Neural cell (in vitro differentiated cells): ENCODE measurements around the gene MAML3. TPM values are rescaled to one million over a fixed set of nuclear protein-coding genes. Genes with fewer than 3 reads are reported as not detected.

Experiments used
- H2AFZ ChIP-seq: fragments of 200-600, 300-800 bp; sonication (generic), shearing (Covaris generic); 2 replicates; pipeline ENCODE4 v1.6.0; 2014; ENCODE audit warnings: low read depth, mild to moderate bottlenecking, antibody characterized with exemption, low read length, moderate library complexity
- H3F3A ChIP-seq: fragments of 200-600 bp; shearing (Covaris generic); 2 replicates; pipeline ENCODE4 v1.6.1; 2016; ENCODE audit warnings: mild to moderate bottlenecking, moderate library complexity, mixed read lengths, antibody characterized with exemption, low read length; ENCODE audit not compliant: insufficient read depth, poor library complexity, severe bottlenecking
- H3K27ac ChIP-seq: fragments of 200-600, 300-800 bp; sonication (generic), shearing (Covaris generic); 2 replicates; pipeline ENCODE4 v1.5.1; 2014; ENCODE audit warnings: mild to moderate bottlenecking, low read length, moderate library complexity
- H3K27me3 ChIP-seq: fragments of 300-800, 200-600 bp; sonication (generic), shearing (Covaris generic); 2 replicates; pipeline ENCODE4 v1.6.0; 2014; ENCODE audit warnings: mild to moderate bottlenecking, low read depth, low read length, moderate library complexity; ENCODE audit not compliant: insufficient read depth
- H3K36me3 ChIP-seq: fragments of 300-800, 200-600 bp; sonication (generic), shearing (Covaris generic); 2 replicates; pipeline ENCODE4 v1.5.1; 2014; ENCODE audit warnings: mild to moderate bottlenecking, antibody characterized with exemption, low read length, moderate library complexity; ENCODE audit not compliant: insufficient read depth
- H3K4me2 ChIP-seq: fragments of 300-800, 200-600 bp; sonication (generic), shearing (Covaris generic); 2 replicates; pipeline ENCODE4 v1.6.0; 2014; ENCODE audit warnings: mild to moderate bottlenecking, low read length
- H3K4me3 ChIP-seq: fragments of 300-800, 200-600 bp; sonication (generic), shearing (Covaris generic); 2 replicates; pipeline ENCODE4 v1.5.1; 2014; ENCODE audit warnings: mild to moderate bottlenecking, low read length, moderate library complexity
- H3K79me2 ChIP-seq: fragments of 200-600 bp; shearing (Covaris generic); replicated peaks from 2 replicates; pipeline ENCODE4 v1.6.0; 2014; ENCODE audit warnings: mild to moderate bottlenecking, low read length, moderate library complexity; ENCODE audit not compliant: insufficient read depth
- H3K9ac ChIP-seq: fragments of 300-800, 200-600 bp; sonication (generic), shearing (Covaris generic); 2 replicates; pipeline ENCODE4 v1.6.1; 2016; ENCODE audit warnings: mild to moderate bottlenecking, low read length, mixed read lengths
- H3K9me2 ChIP-seq: fragments of 200-600 bp; shearing (Covaris generic); 2 replicates; pipeline ENCODE4 v1.6.1; 2016; ENCODE audit warnings: mild to moderate bottlenecking, low read length, mixed read lengths; ENCODE audit not compliant: insufficient read depth
- H3K9me3 ChIP-seq: fragments of 200-600, 300-800 bp; sonication (generic), shearing (Covaris generic); 2 replicates; pipeline ENCODE4 v1.6.1; 2016; ENCODE audit warnings: mild to moderate bottlenecking, mixed run types, low read length, moderate library complexity, mixed read lengths
- H4K20me1 ChIP-seq: fragments of 200-600 bp; shearing (Covaris generic); 2 replicates; pipeline ENCODE4 v1.6.1; 2016; ENCODE audit warnings: mild to moderate bottlenecking, mixed run types; ENCODE audit not compliant: insufficient read depth
- EP300 ChIP-seq: fragments of 450-650 bp; conservative IDR thresholded peaks from 2 replicates; pipeline ENCODE4 v1.6.1; 2014; ENCODE audit warnings: antibody characterized with exemption, mild to moderate bottlenecking, moderate library complexity; ENCODE audit not compliant: poor library complexity, severe bottlenecking
- MXI1 ChIP-seq: fragments of 450-650 bp; conservative IDR thresholded peaks from 2 replicates; pipeline ENCODE4 v1.6.1; 2014; ENCODE audit warnings: antibody characterized with exemption, mild to moderate bottlenecking; ENCODE audit not compliant: poor library complexity, severe bottlenecking
- POLR2AphosphoS5 ChIP-seq: IDR thresholded peaks from 2 replicates; pipeline ENCODE4 v1.6.1; 2012
- RAD21 ChIP-seq: fragments of 450-650 bp; conservative IDR thresholded peaks from 2 replicates; pipeline ENCODE4 v1.6.1; 2014; ENCODE audit warnings: antibody characterized with exemption, mild to moderate bottlenecking, moderate library complexity
- SMC3 ChIP-seq: fragments of 450-650 bp; conservative IDR thresholded peaks from 2 replicates; pipeline ENCODE4 v1.6.1; 2014; ENCODE audit warnings: antibody characterized with exemption, mild to moderate bottlenecking, moderate library complexity; ENCODE audit not compliant: poor library complexity
- TAF1 ChIP-seq: IDR thresholded peaks from 2 replicates; pipeline ENCODE4 v1.6.1; 2012; ENCODE audit warnings: low read depth
- polyA plus RNA-seq: library from polyadenylated mRNA; depleted of rRNA; stranded (reverse); fragments of >200 nt; gene quantifications from 2 replicates; pipeline ENCODE4 v1.2.3, GENCODE V29; 2014
- TF ChIP-seq, protein P1 (sequence below): IDR thresholded peaks from 2 replicates; pipeline ENCODE4 v1.6.1; 2012; ENCODE audit warnings: borderline replicate concordance
- TF ChIP-seq, protein P2 (sequence below): fragments of 450-650 bp; IDR thresholded peaks from 2 replicates; pipeline ENCODE4 v1.5.1; 2014; ENCODE audit warnings: antibody characterized with exemption, mild to moderate bottlenecking, moderate library complexity; ENCODE audit not compliant: poor library complexity, severe bottlenecking

Gene MAML3
- polyA plus RNA-seq, 1 donor from 2014 or later, result 10.2 TPM

DNA sequence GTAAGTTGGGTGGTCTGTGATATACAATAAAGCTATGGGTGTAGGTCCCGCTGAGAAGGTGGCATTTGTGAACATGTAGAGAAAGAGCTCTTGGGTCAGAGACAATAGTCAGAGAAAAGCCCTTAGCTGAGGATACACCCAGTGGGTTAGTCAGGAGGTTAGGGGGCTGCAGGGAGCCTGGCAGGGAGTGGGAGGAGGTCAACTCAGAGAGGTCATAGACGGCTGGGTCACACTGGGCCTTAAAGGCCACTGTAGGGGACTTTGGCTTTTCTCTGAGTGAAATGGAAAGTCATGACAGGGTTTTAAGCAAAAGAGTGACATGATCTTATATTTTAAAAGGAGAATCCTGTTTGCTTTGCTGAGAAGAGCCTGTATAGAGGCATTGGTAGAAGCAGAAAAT is 471.7 kb downstream of the MAML3 start:
- Histone ChIP-seq H3K79me2 (no peaks in the 10 kb centered on the region), H3K9ac (no peak overlapping the region), H3F3A (no peaks in the 10 kb centered on the region), H3K36me3 (no peaks in the 10 kb centered on the region), H3K27me3 (no peaks in the 10 kb centered on the region), H2AFZ (no peak overlapping the region), H3K27ac (no peak overlapping the region), H3K9me3 (no peaks in the 10 kb centered on the region), H4K20me1 (no peaks in the 10 kb centered on the region), H3K4me2 (no peak overlapping the region), H3K9me2 (no peaks in the 10 kb centered on the region), H3K4me3 (no peak overlapping the region)
- no peak for TF ChIP-seq TAF1
- no peak for TF ChIP-seq RAD21
- TF ChIP-seq, protein P1, sequence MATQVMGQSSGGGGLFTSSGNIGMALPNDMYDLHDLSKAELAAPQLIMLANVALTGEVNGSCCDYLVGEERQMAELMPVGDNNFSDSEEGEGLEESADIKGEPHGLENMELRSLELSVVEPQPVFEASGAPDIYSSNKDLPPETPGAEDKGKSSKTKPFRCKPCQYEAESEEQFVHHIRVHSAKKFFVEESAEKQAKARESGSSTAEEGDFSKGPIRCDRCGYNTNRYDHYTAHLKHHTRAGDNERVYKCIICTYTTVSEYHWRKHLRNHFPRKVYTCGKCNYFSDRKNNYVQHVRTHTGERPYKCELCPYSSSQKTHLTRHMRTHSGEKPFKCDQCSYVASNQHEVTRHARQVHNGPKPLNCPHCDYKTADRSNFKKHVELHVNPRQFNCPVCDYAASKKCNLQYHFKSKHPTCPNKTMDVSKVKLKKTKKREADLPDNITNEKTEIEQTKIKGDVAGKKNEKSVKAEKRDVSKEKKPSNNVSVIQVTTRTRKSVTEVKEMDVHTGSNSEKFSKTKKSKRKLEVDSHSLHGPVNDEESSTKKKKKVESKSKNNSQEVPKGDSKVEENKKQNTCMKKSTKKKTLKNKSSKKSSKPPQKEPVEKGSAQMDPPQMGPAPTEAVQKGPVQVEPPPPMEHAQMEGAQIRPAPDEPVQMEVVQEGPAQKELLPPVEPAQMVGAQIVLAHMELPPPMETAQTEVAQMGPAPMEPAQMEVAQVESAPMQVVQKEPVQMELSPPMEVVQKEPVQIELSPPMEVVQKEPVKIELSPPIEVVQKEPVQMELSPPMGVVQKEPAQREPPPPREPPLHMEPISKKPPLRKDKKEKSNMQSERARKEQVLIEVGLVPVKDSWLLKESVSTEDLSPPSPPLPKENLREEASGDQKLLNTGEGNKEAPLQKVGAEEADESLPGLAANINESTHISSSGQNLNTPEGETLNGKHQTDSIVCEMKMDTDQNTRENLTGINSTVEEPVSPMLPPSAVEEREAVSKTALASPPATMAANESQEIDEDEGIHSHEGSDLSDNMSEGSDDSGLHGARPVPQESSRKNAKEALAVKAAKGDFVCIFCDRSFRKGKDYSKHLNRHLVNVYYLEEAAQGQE, result no peak
- TF ChIP-seq, protein P2, sequence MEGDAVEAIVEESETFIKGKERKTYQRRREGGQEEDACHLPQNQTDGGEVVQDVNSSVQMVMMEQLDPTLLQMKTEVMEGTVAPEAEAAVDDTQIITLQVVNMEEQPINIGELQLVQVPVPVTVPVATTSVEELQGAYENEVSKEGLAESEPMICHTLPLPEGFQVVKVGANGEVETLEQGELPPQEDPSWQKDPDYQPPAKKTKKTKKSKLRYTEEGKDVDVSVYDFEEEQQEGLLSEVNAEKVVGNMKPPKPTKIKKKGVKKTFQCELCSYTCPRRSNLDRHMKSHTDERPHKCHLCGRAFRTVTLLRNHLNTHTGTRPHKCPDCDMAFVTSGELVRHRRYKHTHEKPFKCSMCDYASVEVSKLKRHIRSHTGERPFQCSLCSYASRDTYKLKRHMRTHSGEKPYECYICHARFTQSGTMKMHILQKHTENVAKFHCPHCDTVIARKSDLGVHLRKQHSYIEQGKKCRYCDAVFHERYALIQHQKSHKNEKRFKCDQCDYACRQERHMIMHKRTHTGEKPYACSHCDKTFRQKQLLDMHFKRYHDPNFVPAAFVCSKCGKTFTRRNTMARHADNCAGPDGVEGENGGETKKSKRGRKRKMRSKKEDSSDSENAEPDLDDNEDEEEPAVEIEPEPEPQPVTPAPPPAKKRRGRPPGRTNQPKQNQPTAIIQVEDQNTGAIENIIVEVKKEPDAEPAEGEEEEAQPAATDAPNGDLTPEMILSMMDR, result no peak
- TF ChIP-seq MXI1, result no peak
- TF ChIP-seq EP300, result no peak
- TF ChIP-seq SMC3, result no peak
- TF ChIP-seq POLR2AphosphoS5, result no peak

GRCh38 chr4:139676913-139677585 is 476.9 kb downstream of the MAML3 start:
- Histone ChIP-seq H3K4me3 (no peak overlapping the region), H2AFZ (no peak overlapping the region), H3K4me2 (no peak overlapping the region), H3K27ac (no peak overlapping the region), H3K79me2 (no peaks in the 10 kb centered on the region), H3K9me3 (no peaks in the 10 kb centered on the region), H4K20me1 (no peaks in the 10 kb centered on the region), H3K36me3 (no peaks in the 10 kb centered on the region), H3K9me2 (no peaks in the 10 kb centered on the region), H3F3A (no peaks in the 10 kb centered on the region), H3K9ac (no peak overlapping the region), H3K27me3 (no peaks in the 10 kb centered on the region)
- TF ChIP-seq, protein P2, result no peak
